ENCODE measurements around the gene TIGD7.

DNA sequence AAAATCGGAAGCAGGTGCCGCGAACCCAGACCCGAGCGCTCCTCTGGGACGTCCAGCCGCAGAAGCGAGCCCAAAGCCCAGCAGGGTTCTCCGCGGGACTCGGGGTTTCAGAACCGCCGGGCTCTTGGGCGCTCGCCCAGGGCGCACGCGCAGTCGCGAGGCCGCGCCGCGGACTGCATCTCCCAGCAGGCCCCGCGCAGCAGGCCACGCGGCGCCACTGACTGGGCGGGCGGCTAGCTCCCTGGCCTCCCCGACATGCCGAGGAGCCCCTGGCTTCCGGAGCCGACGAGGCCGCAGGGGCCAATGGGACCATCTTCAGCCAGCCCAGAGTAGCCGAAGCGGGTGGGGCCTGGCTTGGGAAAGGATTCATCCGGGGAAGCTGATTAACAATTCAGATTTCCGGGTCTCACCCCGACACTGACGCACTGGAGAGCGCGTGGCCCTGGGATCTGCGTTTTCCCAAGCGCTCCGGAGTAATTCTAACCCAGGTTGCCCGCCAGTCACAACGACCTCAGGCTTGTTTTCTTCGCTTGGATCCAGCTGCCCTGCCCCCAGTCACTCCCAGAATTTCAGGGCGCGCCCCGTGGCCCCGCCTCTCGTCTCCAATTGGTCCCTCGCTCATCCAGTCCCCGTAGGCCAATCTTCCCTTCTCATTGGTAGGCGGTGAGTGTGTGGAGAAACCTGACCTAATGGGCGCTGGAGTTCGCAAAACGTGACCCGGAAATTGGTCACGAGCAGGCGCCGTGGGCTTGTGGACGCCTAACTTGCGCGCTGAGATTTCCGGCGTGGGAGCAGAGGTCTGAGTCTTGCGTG lies 22.3 kb downstream of the TIGD7 start, which contains the start of gene ZNF263:
- TF ChIP-seq EZH2 (IDR thresholded peaks at IDR 0.05) (no peak), POLR2AphosphoS5 (IDR thresholded peaks at IDR 0.05; ENCODE audit: borderline replicate concordance, low read depth, low read length) (peak; percentile 71), FOXP2 (optimal IDR thresholded peaks at IDR 0.05; ENCODE audit: control extremely low read depth, extremely low read length, insufficient read depth) (peak; percentile 37)

All from SK-N-MC (cell line).